ENCODE measurements around the gene XPC. TPM values are rescaled to one million over a fixed set of nuclear protein-coding genes. Genes with fewer than 3 reads are reported as not detected.

The XPC gene
- total RNA-seq, 1 experiment from 2014 or later: 57.2 TPM

GRCh38 chr3:14150078-14150477 is 28.3 kb downstream of the XPC start:
- no peaks in the 10 kb centered on the region for H3K27me3 ChIP-seq (replicated peaks; ENCODE audit: insufficient read depth, low read depth, low read length, poor library complexity)
- H3K4me1 ChIP-seq (ENCODE audit: insufficient read depth, low read length, poor library complexity, severe bottlenecking): peaks cover 11% of the 10 kb centered on the region
- no peak for DNase-seq (ENCODE audit: low spot score)
- peaks cover 13% of the 10 kb centered on the region for H3K36me3 ChIP-seq (ENCODE audit: insufficient read depth, low read length, poor library complexity, severe bottlenecking)
- intact Hi-C loops (cut with micrococcal nuclease; ENCODE audit: unreplicated experiment): no loop called here
- ChIA-PET POLR2A (ENCODE audit: low non-redundant PET) (no interaction called here), CTCF (no interaction called here)
- no peak overlapping the region for H3K27ac ChIP-seq (ENCODE audit: low read depth, low read length, poor library complexity, severe bottlenecking)
- H3K4me3 ChIP-seq (ENCODE audit: low read depth, low read length, poor library complexity, severe bottlenecking): no peak overlapping the region
- TF ChIP-seq CTCF (conservative IDR thresholded peaks at IDR 0.05; ENCODE audit: low read depth, low read length): no peak
- TF ChIP-seq EZH2 (IDR thresholded peaks at IDR 0.05; ENCODE audit: borderline replicate concordance, low read depth, low read length, poor library complexity, severe bottlenecking): no peak
- no peaks in the 10 kb centered on the region for H3K9me3 ChIP-seq (ENCODE audit: low read depth, low read length, poor library complexity, severe bottlenecking)
- BruUV-seq (replicated peaks): no TSS peak

- H3K4me3 ChIP-seq (ENCODE audit: low read depth, low read length, poor library complexity, severe bottlenecking): no peak overlapping the region
- POLR2A ChIA-PET (ENCODE audit: low non-redundant PET): no interaction called here
- CTCF ChIA-PET: no interaction called here
- H3K27me3 ChIP-seq (replicated peaks; ENCODE audit: insufficient read depth, low read depth, low read length, poor library complexity): no peaks in the 10 kb centered on the region
- TF ChIP-seq EZH2 (IDR thresholded peaks at IDR 0.05; ENCODE audit: borderline replicate concordance, low read depth, low read length, poor library complexity, severe bottlenecking) (no peak), CTCF (conservative IDR thresholded peaks at IDR 0.05; ENCODE audit: low read depth, low read length) (no peak)
- no peak overlapping the region for H3K27ac ChIP-seq (ENCODE audit: low read depth, low read length, poor library complexity, severe bottlenecking)
- BruUV-seq (replicated peaks): no TSS peak
- peaks cover 27% of the 10 kb centered on the region for H3K4me1 ChIP-seq (ENCODE audit: insufficient read depth, low read length, poor library complexity, severe bottlenecking)
- no peaks in the 10 kb centered on the region for H3K9me3 ChIP-seq (ENCODE audit: low read depth, low read length, poor library complexity, severe bottlenecking)
- DNase-seq (ENCODE audit: low spot score): peak; percentile 67
- intact Hi-C loops (cut with micrococcal nuclease; ENCODE audit: unreplicated experiment): no loop called here
- peaks cover 13% of the 10 kb centered on the region for H3K36me3 ChIP-seq (ENCODE audit: insufficient read depth, low read length, poor library complexity, severe bottlenecking)
Observed at GRCh38 chr3:14148041-14148985, 30.1 kb downstream of the XPC start.

- CTCF ChIA-PET: no interaction called here
- no peaks in the 10 kb centered on the region for H3K27me3 ChIP-seq (replicated peaks; ENCODE audit: insufficient read depth, low read depth, low read length, poor library complexity)
- no peak overlapping the region for H3K4me3 ChIP-seq (ENCODE audit: low read depth, low read length, poor library complexity, severe bottlenecking)
- no peak overlapping the region for H3K27ac ChIP-seq (ENCODE audit: low read depth, low read length, poor library complexity, severe bottlenecking)
- BruUV-seq (replicated peaks): no TSS peak
- no peaks in the 10 kb centered on the region for H3K9me3 ChIP-seq (ENCODE audit: low read depth, low read length, poor library complexity, severe bottlenecking)
- H3K36me3 ChIP-seq (ENCODE audit: insufficient read depth, low read length, poor library complexity, severe bottlenecking): peaks cover 16% of the 10 kb centered on the region
- POLR2A ChIA-PET (ENCODE audit: low non-redundant PET): no interaction called here
- peaks cover 27% of the 10 kb centered on the region for H3K4me1 ChIP-seq (ENCODE audit: insufficient read depth, low read length, poor library complexity, severe bottlenecking)
- no peak for TF ChIP-seq CTCF (conservative IDR thresholded peaks at IDR 0.05; ENCODE audit: low read depth, low read length)
- no peak for TF ChIP-seq EZH2 (IDR thresholded peaks at IDR 0.05; ENCODE audit: borderline replicate concordance, low read depth, low read length, poor library complexity, severe bottlenecking)
- intact Hi-C loops (cut with micrococcal nuclease; ENCODE audit: unreplicated experiment): no loop called here
- DNase-seq (ENCODE audit: low spot score): no peak
Observed at GRCh38 chr3:14147617-14148016, 30.8 kb downstream of the XPC start.
